ENCODE measurements around the gene NACAD. TPM values are rescaled to one million over a fixed set of nuclear protein-coding genes. Genes with fewer than 3 reads are reported as not detected.

Gene NACAD
- total RNA-seq, 1 donor from 2014 or later, result 0.33 TPM

GRCh38 chr7:45076946-45077345 is 11.8 kb downstream of the NACAD start:
- Mint-ChIP-seq H3K4me1 (no peaks in the 10 kb centered on the region), H3K36me3 (ENCODE audit: low read depth) (peaks cover 55% of the 10 kb centered on the region), H3K9me3 (no peaks in the 10 kb centered on the region), H3K27me3 (no peaks in the 10 kb centered on the region), H3K4me3 (no peak overlapping the region), H3K27ac (no peak overlapping the region)
- POLR2A ChIA-PET, result no interaction called here
- TF ChIP-seq, protein P1, sequence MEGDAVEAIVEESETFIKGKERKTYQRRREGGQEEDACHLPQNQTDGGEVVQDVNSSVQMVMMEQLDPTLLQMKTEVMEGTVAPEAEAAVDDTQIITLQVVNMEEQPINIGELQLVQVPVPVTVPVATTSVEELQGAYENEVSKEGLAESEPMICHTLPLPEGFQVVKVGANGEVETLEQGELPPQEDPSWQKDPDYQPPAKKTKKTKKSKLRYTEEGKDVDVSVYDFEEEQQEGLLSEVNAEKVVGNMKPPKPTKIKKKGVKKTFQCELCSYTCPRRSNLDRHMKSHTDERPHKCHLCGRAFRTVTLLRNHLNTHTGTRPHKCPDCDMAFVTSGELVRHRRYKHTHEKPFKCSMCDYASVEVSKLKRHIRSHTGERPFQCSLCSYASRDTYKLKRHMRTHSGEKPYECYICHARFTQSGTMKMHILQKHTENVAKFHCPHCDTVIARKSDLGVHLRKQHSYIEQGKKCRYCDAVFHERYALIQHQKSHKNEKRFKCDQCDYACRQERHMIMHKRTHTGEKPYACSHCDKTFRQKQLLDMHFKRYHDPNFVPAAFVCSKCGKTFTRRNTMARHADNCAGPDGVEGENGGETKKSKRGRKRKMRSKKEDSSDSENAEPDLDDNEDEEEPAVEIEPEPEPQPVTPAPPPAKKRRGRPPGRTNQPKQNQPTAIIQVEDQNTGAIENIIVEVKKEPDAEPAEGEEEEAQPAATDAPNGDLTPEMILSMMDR (IDR thresholded peaks at IDR 0.05), result no peak
- CTCF ChIA-PET, result no interaction called here
- ATAC-seq (ENCODE audit: low read depth), result no peak
- DNase-seq, result no peak
- intact Hi-C loops (cut with micrococcal nuclease), result no loop called here

GRCh38 chr7:45075871-45076796 is 12.6 kb downstream of the NACAD start:
- intact Hi-C loops (cut with micrococcal nuclease), result no loop called here
- H3K4me1 Mint-ChIP-seq, result no peaks in the 10 kb centered on the region
- POLR2A ChIA-PET, result no interaction called here

GRCh38 chr7:45075355-45075644 is 13.5 kb downstream of the NACAD start:
- H3K9me3 Mint-ChIP-seq, result no peaks in the 10 kb centered on the region
- H3K4me1 Mint-ChIP-seq, result no peaks in the 10 kb centered on the region
- POLR2A ChIA-PET, result no interaction called here
- TF ChIP-seq, protein P1 (IDR thresholded peaks at IDR 0.05), result no peak
- ATAC-seq (ENCODE audit: low read depth), result no peak
- no peak overlapping the region for H3K27ac Mint-ChIP-seq
- no peak overlapping the region for H3K4me3 Mint-ChIP-seq
- intact Hi-C loops (cut with micrococcal nuclease), result no loop called here
- CTCF ChIA-PET, result interaction anchor here (2.0 kb wide), 1 partner anchor 102 kb away, joined by 4 read pairs; no protein-coding TSS in a partner anchor
- H3K36me3 Mint-ChIP-seq (ENCODE audit: low read depth), result peaks cover 67% of the 10 kb centered on the region
- no peak for DNase-seq
- H3K27me3 Mint-ChIP-seq, result no peaks in the 10 kb centered on the region

More at GRCh38 chr7:45075871-45076796, 12.6 kb downstream of the NACAD start:
- Mint-ChIP-seq H3K36me3 (ENCODE audit: low read depth) (peaks cover 63% of the 10 kb centered on the region), H3K4me3 (no peak overlapping the region), H3K9me3 (no peaks in the 10 kb centered on the region), H3K27me3 (no peaks in the 10 kb centered on the region), H3K27ac (no peak overlapping the region)
- ATAC-seq (ENCODE audit: low read depth) (no peak), DNase-seq (no peak)
- TF ChIP-seq, protein P1 (IDR thresholded peaks at IDR 0.05), result no peak
- CTCF ChIA-PET, result no interaction called here

GRCh38 chr7:45074528-45075354 is 14.0 kb downstream of the NACAD start:
- TF ChIP-seq, protein P1 (IDR thresholded peaks at IDR 0.05), result no peak
- ChIA-PET POLR2A (no interaction called here), CTCF (interaction anchor here (2.0 kb wide), 1 partner anchor 101 kb away, joined by 4 read pairs; no protein-coding TSS in a partner anchor)
- Mint-ChIP-seq H3K9me3 (no peaks in the 10 kb centered on the region), H3K27me3 (no peaks in the 10 kb centered on the region), H3K27ac (no peak overlapping the region), H3K36me3 (ENCODE audit: low read depth) (peaks cover 73% of the 10 kb centered on the region), H3K4me3 (no peak overlapping the region), H3K4me1 (no peaks in the 10 kb centered on the region)
- intact Hi-C loops (cut with micrococcal nuclease), result no loop called here
- ATAC-seq (ENCODE audit: low read depth) (no peak), DNase-seq (no peak)
